Measurements from ENCODE around the gene HS3ST2.
A peak's percentile ranks its signal among the peaks of the same experiment; 100 is the strongest.

HS3ST2 gene

DNA sequence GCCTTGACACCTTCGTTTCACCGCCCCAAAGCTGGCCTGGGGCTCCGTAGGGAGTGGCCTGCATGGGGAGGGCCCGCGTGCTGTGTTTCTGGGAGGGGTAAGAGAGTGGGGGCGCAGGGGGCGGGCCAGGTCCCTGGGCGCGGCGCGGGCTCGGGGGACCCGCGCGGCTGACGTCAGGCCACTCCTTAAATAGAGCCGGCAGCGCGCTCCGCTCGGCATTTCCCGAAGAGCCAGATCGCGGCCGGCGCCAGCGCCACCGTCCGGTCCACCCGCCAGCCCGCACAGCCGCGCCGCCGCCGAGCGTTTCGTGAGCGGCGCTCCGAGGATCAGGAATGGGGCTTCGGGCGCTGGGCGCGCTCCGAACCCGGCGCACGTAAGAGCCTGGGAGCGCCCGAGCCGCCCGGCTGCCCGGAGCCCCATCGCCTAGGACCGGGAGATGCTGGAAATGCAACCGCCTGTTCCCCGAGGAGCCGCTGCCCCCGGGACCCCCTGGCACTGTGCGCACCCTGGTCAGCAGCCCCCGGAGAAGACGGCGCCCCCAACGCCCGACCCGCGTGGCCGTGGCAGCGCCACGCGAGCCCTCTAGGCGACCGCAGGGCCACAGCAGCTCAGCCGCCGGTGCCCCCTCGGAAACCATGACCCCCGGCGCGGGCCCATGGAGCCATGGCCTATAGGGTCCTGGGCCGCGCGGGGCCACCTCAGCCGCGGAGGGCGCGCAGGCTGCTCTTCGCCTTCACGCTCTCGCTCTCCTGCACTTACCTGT, at the start of gene HS3ST2:
Gene HS3ST2, plus strand, starts transcription at position 215 of the 763 bp plus-strand sequence. Its CDS starts 449 bp downstream, at position 664.
- H3K4me3 ChIP-seq (ENCODE audit: low read depth in 1 of 5, low read length in 5 of 5) = peak within 1 kb of the TSS in 4 of 5 donors; percentile 46 to 70 (median 63)
- H3K9me3 ChIP-seq (ENCODE audit: control insufficient read depth in 5 of 5, low read length in 5 of 5) = no peaks in the 10 kb centered on the region
- H3K27me3 ChIP-seq (ENCODE audit: control insufficient read depth in 5 of 5, insufficient read depth in 4 of 5, low read length in 5 of 5) = peaks cover 20 to 36% (median 32%) of the 10 kb centered on the region in 5 donors
- H3K4me1 ChIP-seq (ENCODE audit: control insufficient read depth in 5 of 5, insufficient read depth in 5 of 5, low read length in 5 of 5) = peaks cover 0 to 24% (median 21%) of the 10 kb centered on the region in 5 donors
- H3K36me3 ChIP-seq (ENCODE audit: control insufficient read depth in 5 of 5, insufficient read depth in 5 of 5, low read length in 5 of 5) = no peaks in the 10 kb centered on the region
- no peak within 1 kb of the TSS for H3K27ac ChIP-seq (ENCODE audit: low read depth, low read length)
- H3K9ac ChIP-seq (ENCODE audit: low read length in 5 of 5) = peak within 1 kb of the TSS in 1 of 5 donors; percentile 39

- H3K27me3 ChIP-seq (ENCODE audit: control insufficient read depth in 5 of 5, insufficient read depth in 4 of 5, low read length in 5 of 5) = no peaks in the 10 kb centered on the region
- no peaks in the 10 kb centered on the region for H3K4me1 ChIP-seq (ENCODE audit: control insufficient read depth in 5 of 5, insufficient read depth in 5 of 5, low read length in 5 of 5)
- no peak overlapping the region for H3K27ac ChIP-seq (ENCODE audit: low read depth, low read length)
- H3K9me3 ChIP-seq (ENCODE audit: control insufficient read depth in 5 of 5, low read length in 5 of 5) = no peaks in the 10 kb centered on the region
- H3K9ac ChIP-seq (ENCODE audit: low read length in 5 of 5) = no peak overlapping the region
- H3K4me3 ChIP-seq (ENCODE audit: low read depth in 1 of 5, low read length in 5 of 5) = no peak overlapping the region
- H3K36me3 ChIP-seq (ENCODE audit: control insufficient read depth in 5 of 5, insufficient read depth in 5 of 5, low read length in 5 of 5) = no peaks in the 10 kb centered on the region
These were observed 49.2 kb upstream of the HS3ST2 start for GRCh38 chr16:22764662-22765327.

DNA sequence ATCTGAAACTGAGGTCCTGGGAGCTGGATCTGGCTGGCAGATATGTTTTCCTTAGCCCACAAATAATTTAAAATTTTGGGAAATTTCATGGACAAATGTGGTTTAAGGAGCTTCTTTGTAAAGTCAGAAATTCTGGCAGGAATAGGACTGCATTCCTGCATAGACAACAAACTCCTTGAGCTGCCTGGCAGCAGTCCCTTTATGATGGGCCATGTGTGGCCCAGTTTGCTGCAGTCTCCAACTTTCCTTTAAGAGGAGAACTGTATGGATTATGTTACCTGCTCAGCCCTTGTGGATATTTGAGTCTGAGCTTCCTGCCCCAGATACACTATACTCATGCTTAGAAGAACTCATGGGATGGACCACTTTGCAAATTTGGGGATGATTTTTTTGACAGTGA, 48.5 kb upstream of the HS3ST2 start:
- Histone ChIP-seq H3K4me3 (ENCODE audit: low read depth in 1 of 5, low read length in 5 of 5) (no peak overlapping the region), H3K27ac (ENCODE audit: low read depth, low read length) (no peak overlapping the region), H3K36me3 (ENCODE audit: control insufficient read depth in 5 of 5, insufficient read depth in 5 of 5, low read length in 5 of 5) (no peaks in the 10 kb centered on the region), H3K9ac (ENCODE audit: low read length in 5 of 5) (no peak overlapping the region), H3K27me3 (ENCODE audit: control insufficient read depth in 5 of 5, insufficient read depth in 4 of 5, low read length in 5 of 5) (no peaks in the 10 kb centered on the region), H3K4me1 (ENCODE audit: control insufficient read depth in 5 of 5, insufficient read depth in 5 of 5, low read length in 5 of 5) (no peaks in the 10 kb centered on the region), H3K9me3 (ENCODE audit: control insufficient read depth in 5 of 5, low read length in 5 of 5) (no peaks in the 10 kb centered on the region)

GRCh38 chr16:22770866-22771265, 43.1 kb upstream of the HS3ST2 start:
- H3K9me3 ChIP-seq (ENCODE audit: control insufficient read depth in 5 of 5, low read length in 5 of 5) = no peaks in the 10 kb centered on the region
- no peak overlapping the region for H3K9ac ChIP-seq (ENCODE audit: low read length in 5 of 5)
- H3K4me1 ChIP-seq (ENCODE audit: control insufficient read depth in 5 of 5, insufficient read depth in 5 of 5, low read length in 5 of 5) = no peaks in the 10 kb centered on the region
- H3K4me3 ChIP-seq (ENCODE audit: low read depth in 1 of 5, low read length in 5 of 5) = no peak overlapping the region
- no peaks in the 10 kb centered on the region for H3K27me3 ChIP-seq (ENCODE audit: control insufficient read depth in 5 of 5, insufficient read depth in 4 of 5, low read length in 5 of 5)
- no peak overlapping the region for H3K27ac ChIP-seq (ENCODE audit: low read depth, low read length)
- no peaks in the 10 kb centered on the region for H3K36me3 ChIP-seq (ENCODE audit: control insufficient read depth in 5 of 5, insufficient read depth in 5 of 5, low read length in 5 of 5)

- H3K9ac ChIP-seq (ENCODE audit: low read length in 5 of 5) = no peak overlapping the region
- no peaks in the 10 kb centered on the region for H3K4me1 ChIP-seq (ENCODE audit: control insufficient read depth in 5 of 5, insufficient read depth in 5 of 5, low read length in 5 of 5)
- H3K4me3 ChIP-seq (ENCODE audit: low read depth in 1 of 5, low read length in 5 of 5) = no peak overlapping the region
- no peaks in the 10 kb centered on the region for H3K36me3 ChIP-seq (ENCODE audit: control insufficient read depth in 5 of 5, insufficient read depth in 5 of 5, low read length in 5 of 5)
- H3K27ac ChIP-seq (ENCODE audit: low read depth, low read length) = no peak overlapping the region
- no peaks in the 10 kb centered on the region for H3K27me3 ChIP-seq (ENCODE audit: control insufficient read depth in 5 of 5, insufficient read depth in 4 of 5, low read length in 5 of 5)
- H3K9me3 ChIP-seq (ENCODE audit: control insufficient read depth in 5 of 5, low read length in 5 of 5) = no peaks in the 10 kb centered on the region
These were observed 42.4 kb upstream of the HS3ST2 start for GRCh38 chr16:22771551-22771950.

DNA sequence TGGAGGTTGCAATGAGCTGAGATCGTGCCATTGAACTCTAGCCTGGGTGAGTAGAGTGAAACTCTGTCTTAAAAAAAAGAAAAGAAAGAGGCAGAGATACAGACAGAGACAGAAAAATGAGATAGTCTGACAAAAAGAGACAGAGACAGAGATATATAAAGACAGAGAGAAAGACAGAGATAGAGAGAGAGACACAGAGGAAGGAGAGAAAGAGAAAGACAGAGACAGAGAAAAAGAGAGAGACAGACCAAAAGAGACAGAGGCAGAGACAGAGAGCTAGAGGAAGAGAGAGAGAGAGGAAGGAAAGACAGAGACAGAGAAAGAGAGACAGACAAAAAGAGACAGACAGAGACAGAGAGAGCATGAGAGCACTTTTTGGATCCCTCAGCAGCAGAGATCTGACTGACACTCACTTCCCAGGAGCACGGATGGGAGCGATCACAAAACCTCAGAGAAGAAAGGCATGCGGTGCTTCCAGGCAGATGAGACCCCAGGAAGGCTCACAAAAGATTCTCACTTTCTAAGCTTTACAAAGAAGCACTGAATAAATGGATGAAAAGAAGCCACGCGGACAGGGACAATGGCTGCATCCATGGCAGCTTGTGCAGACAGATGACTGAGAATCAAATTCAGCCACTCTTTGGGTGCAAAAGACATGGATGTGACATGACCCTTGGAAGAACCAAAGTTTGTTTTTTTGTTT, 38.6 kb upstream of the HS3ST2 start:
- Histone ChIP-seq H3K4me3 (ENCODE audit: low read depth in 1 of 5, low read length in 5 of 5) (no peak overlapping the region), H3K27ac (ENCODE audit: low read depth, low read length) (no peak overlapping the region), H3K9me3 (ENCODE audit: control insufficient read depth in 5 of 5, low read length in 5 of 5) (no peaks in the 10 kb centered on the region), H3K4me1 (ENCODE audit: control insufficient read depth in 5 of 5, insufficient read depth in 5 of 5, low read length in 5 of 5) (no peaks in the 10 kb centered on the region), H3K27me3 (ENCODE audit: control insufficient read depth in 5 of 5, insufficient read depth in 4 of 5, low read length in 5 of 5) (no peaks in the 10 kb centered on the region), H3K36me3 (ENCODE audit: control insufficient read depth in 5 of 5, insufficient read depth in 5 of 5, low read length in 5 of 5) (no peaks in the 10 kb centered on the region), H3K9ac (ENCODE audit: low read length in 5 of 5) (no peak overlapping the region)

- Histone ChIP-seq H3K4me3 (ENCODE audit: low read depth in 1 of 5, low read length in 5 of 5) (no peak overlapping the region), H3K36me3 (ENCODE audit: control insufficient read depth in 5 of 5, insufficient read depth in 5 of 5, low read length in 5 of 5) (no peaks in the 10 kb centered on the region), H3K9me3 (ENCODE audit: control insufficient read depth in 5 of 5, low read length in 5 of 5) (no peaks in the 10 kb centered on the region), H3K27me3 (ENCODE audit: control insufficient read depth in 5 of 5, insufficient read depth in 4 of 5, low read length in 5 of 5) (no peaks in the 10 kb centered on the region), H3K4me1 (ENCODE audit: control insufficient read depth in 5 of 5, insufficient read depth in 5 of 5, low read length in 5 of 5) (no peaks in the 10 kb centered on the region), H3K9ac (ENCODE audit: low read length in 5 of 5) (no peak overlapping the region), H3K27ac (ENCODE audit: low read depth, low read length) (no peak overlapping the region)
These were observed 32.5 kb upstream of the HS3ST2 start for GRCh38 chr16:22781480-22781879.

- Histone ChIP-seq H3K4me1 (ENCODE audit: control insufficient read depth in 5 of 5, insufficient read depth in 5 of 5, low read length in 5 of 5) (peaks cover 0 to under 1% (median 0%) of the 10 kb centered on the region in 5 donors), H3K27ac (ENCODE audit: low read depth, low read length) (no peak overlapping the region), H3K9ac (ENCODE audit: low read length in 5 of 5) (no peak overlapping the region), H3K4me3 (ENCODE audit: low read depth in 1 of 5, low read length in 5 of 5) (no peak overlapping the region), H3K27me3 (ENCODE audit: control insufficient read depth in 5 of 5, insufficient read depth in 4 of 5, low read length in 5 of 5) (no peaks in the 10 kb centered on the region), H3K36me3 (ENCODE audit: control insufficient read depth in 5 of 5, insufficient read depth in 5 of 5, low read length in 5 of 5) (no peaks in the 10 kb centered on the region), H3K9me3 (ENCODE audit: control insufficient read depth in 5 of 5, low read length in 5 of 5) (no peaks in the 10 kb centered on the region)
These were observed 31.6 kb upstream of the HS3ST2 start for GRCh38 chr16:22782314-22782713.

GRCh38 chr16:22784690-22785214, 29.2 kb upstream of the HS3ST2 start:
- H3K4me1 ChIP-seq (ENCODE audit: control insufficient read depth in 5 of 5, insufficient read depth in 5 of 5, low read length in 5 of 5) = peaks cover 0 to 8% (median 3%) of the 10 kb centered on the region in 5 donors
- H3K27ac ChIP-seq (ENCODE audit: low read depth, low read length) = no peak overlapping the region
- no peak overlapping the region for H3K9ac ChIP-seq (ENCODE audit: low read length in 5 of 5)
- H3K9me3 ChIP-seq (ENCODE audit: control insufficient read depth in 5 of 5, low read length in 5 of 5) = no peaks in the 10 kb centered on the region
- no peak overlapping the region for H3K4me3 ChIP-seq (ENCODE audit: low read depth in 1 of 5, low read length in 5 of 5)
- H3K27me3 ChIP-seq (ENCODE audit: control insufficient read depth in 5 of 5, insufficient read depth in 4 of 5, low read length in 5 of 5) = no peaks in the 10 kb centered on the region
- H3K36me3 ChIP-seq (ENCODE audit: control insufficient read depth in 5 of 5, insufficient read depth in 5 of 5, low read length in 5 of 5) = no peaks in the 10 kb centered on the region

GRCh38 chr16:22785552-22785951, 28.4 kb upstream of the HS3ST2 start:
- no peak overlapping the region for H3K4me3 ChIP-seq (ENCODE audit: low read depth in 1 of 5, low read length in 5 of 5)
- no peak overlapping the region for H3K27ac ChIP-seq (ENCODE audit: low read depth, low read length)
- H3K9me3 ChIP-seq (ENCODE audit: control insufficient read depth in 5 of 5, low read length in 5 of 5) = no peaks in the 10 kb centered on the region
- no peaks in the 10 kb centered on the region for H3K27me3 ChIP-seq (ENCODE audit: control insufficient read depth in 5 of 5, insufficient read depth in 4 of 5, low read length in 5 of 5)
- H3K4me1 ChIP-seq (ENCODE audit: control insufficient read depth in 5 of 5, insufficient read depth in 5 of 5, low read length in 5 of 5) = peaks cover 0 to 8% (median 3%) of the 10 kb centered on the region in 5 donors
- H3K36me3 ChIP-seq (ENCODE audit: control insufficient read depth in 5 of 5, insufficient read depth in 5 of 5, low read length in 5 of 5) = no peaks in the 10 kb centered on the region
- H3K9ac ChIP-seq (ENCODE audit: low read length in 5 of 5) = no peak overlapping the region

Measured in subcutaneous abdominal adipose tissue (tissue), 5 donors.